HG02763 (cell line): Measurements from ENCODE around the gene ARHGAP44.

Experiments
- ATAC-seq: cut with Tn5 transposase; IDR thresholded peaks from one replicate; pipeline ENCODE4 v1.9.1; 2021; ENCODE audit warnings: mild to moderate bottlenecking, moderate library complexity; ENCODE audit not compliant: unreplicated experiment

Gene ARHGAP44

DNA sequence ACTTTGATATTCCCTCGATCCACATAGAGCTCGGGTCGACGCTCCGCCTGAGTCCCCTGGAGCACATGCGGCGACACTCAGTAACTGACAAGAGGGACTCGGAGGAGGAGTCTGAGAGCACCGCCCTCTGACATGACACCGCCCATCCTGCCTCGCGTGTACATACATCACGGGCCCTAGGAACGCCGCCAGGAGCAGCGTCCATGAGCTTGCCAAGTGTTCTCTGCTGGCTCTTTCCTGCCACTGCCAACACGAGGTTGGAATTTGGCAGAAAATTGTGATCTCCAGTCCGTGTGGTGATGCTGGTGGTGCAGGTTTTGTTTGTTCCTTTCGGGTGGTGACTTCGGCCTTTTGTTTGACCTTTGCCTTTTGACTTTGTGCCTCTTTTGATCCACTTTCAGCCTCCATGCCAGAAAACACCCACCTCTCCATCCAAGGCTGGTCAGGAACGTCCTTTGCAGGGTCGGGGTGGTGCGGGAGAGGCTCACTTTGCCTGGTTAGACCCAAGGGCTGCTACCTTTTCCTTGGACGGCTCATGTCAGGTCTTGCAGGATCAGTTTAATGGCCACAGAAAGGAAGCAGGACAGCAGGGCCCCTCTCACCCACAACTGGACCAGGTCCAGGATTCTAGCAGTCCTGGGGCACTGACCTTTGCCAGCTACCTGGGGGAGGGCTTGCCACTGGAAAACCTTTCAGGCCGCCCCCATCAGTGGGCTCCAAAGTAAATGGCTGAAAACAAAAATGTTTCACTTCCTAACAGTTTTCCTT, 200.9 kb downstream of the ARHGAP44 start:
- ATAC-seq: no peak

DNA sequence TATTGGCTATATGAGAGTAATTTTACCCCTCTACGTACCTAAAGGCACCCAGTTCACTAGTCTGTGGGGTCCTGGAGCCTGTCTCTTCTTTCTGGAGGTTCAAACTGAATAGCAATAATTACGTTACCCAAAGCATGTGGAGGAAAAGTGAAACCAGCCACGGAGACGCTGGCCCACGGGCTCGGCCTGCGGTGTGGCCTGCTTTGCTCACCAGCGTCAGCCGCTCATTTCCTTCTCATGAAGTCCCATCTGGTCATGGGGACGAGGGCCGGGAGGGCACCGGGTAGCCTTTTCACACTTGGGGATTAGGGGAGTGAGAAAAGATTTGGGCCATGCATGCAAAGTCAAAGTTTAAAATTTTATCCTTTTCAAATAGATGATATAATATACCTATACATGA, 201.6 kb downstream of the ARHGAP44 start:
- no peak for ATAC-seq

DNA sequence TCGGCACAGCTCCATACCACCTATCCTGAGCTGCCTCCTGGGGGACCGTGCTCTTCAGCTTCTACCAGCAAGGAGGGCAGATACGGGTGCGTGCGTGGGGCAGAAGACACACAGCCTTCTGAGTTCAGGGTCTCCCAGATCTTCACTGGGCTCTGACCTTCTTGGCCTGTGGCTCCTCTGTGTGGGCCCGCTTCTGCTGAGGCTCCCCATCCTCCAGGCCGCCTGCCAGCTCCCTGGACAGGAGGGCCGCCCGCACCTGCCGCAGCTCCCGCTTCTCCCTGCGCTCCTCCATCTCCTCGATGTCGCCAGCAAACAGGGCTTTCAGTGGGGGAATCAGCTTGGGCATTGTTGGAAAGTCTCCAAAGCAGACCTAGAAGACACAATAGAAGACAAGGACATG, 203.4 kb downstream of the ARHGAP44 start:
- no peak for ATAC-seq

DNA sequence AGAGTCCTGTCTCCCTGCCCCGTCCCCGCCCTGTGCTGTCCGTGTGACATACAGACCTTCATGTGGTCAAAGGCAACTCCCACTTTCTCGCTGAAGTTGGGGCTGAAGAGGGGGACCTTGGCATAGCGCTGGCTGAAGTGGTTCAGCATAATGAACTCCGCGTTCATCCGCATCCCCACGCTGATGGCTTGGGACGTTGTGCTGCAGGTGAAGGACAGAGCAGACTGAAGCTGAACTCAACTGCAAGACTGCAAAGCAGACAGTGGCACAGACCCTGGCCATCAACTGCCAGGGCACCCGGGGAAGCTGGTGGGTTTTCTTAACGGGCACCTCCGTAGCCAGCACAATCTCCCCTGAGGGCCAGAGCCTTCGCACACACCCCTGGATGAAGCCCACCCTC, 204.3 kb downstream of the ARHGAP44 start:
- no peak for ATAC-seq

GRCh38 chr17:12994341-12995074, 205.2 kb downstream of the ARHGAP44 start:
- ATAC-seq: no peak

DNA sequence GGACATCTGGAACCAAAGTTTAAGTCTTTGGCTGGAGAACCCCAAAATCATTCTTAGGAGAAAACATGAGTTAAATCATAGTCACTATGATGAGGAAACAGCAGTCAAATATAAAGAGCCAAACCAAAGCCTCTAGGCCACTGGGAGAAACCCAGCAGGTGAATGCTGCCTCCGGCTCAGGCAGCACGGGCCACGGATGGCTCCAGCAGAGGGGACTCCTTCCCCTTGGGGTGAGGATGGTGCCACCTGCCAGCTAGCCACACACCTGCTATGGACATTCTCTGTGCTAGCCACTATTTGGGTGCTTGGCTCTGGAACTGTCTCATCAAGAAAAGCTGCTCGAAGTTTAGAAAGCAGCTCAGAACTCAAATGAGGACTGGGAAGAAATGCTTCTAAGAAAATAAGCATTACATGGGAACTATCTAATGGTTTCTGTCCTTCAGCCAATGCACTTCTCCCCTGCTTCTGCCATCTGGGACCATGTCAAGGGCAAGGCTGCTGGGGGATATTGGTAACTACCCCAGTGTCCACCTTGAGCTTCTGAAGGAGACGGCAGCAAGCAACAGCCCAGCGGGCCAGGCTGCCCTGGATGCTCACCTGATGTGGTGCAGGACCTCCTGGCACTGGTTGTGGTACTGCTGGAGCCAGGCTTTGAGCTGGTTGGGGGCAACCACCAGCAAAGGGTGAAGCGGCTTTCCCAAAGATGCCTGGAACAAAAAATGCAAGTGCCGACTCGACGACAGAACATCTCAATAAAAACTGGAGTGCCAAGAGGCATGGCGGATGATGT, 206.0 kb downstream of the ARHGAP44 start:
- ATAC-seq: no peak

- ATAC-seq: no peak
Measured at GRCh38 chr17:12995896-12996295, 206.6 kb downstream of the ARHGAP44 start.

- ATAC-seq: no peak
Measured at GRCh38 chr17:12996357-12996756, 207.1 kb downstream of the ARHGAP44 start.

- no peak for ATAC-seq
Measured at GRCh38 chr17:12996941-12997340, 207.6 kb downstream of the ARHGAP44 start.

DNA sequence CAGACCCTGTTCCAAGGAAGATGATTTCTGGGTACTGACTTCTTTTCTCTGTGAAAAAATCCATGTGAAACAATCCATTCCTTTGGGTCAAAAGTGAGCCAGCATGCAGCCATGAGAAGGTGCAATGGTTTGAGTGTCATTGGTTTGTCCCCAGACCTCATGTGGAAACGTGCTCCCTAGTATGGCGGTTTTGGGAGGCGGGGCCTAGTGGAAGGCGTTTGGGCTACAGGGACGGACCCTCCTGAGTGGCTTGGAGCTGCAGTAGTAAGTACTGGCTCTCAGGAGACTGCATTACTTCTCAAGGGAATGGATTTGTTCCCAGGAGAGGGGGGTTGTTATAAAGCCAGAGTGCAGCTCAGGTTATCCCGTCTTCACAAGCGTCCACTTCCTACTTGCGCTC, 209.2 kb downstream of the ARHGAP44 start:
- ATAC-seq: no peak

DNA sequence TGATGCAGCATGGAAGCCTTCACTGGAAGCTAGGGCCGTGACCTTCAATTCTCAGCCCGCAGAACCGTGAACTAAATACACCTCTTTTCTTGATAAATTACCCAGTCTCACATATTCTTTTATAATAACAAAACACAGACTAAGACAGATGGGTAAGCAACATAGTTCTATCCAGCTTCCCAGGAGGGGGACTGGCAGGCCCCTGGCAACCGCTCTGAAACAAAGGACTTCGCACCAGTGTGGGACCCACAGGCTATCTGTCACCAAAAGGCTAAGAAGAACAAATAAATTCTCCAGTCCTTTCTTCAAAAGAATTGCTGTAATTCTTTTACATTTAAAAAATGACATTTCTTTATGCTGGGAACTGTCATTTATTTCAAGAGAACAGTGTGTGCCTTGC, 209.6 kb downstream of the ARHGAP44 start:
- no peak for ATAC-seq

DNA sequence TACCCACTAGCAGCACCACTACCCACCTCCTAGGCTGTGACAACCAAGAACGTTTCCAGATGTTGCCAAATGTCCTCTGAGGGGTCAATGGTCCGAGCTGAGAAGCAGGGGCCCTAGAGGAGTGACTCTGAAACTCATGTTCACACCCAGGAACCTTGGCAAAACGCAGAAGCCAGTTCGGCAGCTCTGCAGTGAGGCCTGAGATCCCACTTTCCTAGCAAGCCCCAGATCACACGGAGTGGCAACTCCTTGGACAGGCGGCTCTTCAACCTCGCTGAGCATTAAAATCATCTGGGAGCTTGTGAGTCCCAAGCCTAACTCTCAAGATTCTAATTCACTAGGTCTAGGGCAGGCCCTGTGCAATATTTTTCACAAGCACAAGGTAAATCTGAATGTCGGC, 211.3 kb downstream of the ARHGAP44 start:
- ATAC-seq: no peak

GRCh38 chr17:13001991-13002615, 212.8 kb downstream of the ARHGAP44 start:
- ATAC-seq: no peak

GRCh38 chr17:13002761-13003453, 213.6 kb downstream of the ARHGAP44 start:
- no peak for ATAC-seq

GRCh38 chr17:13003454-13003851, 214.2 kb downstream of the ARHGAP44 start:
- no peak for ATAC-seq

- ATAC-seq: no peak
Measured at GRCh38 chr17:13003927-13004326, 214.6 kb downstream of the ARHGAP44 start.

GRCh38 chr17:13004336-13004735, 215.0 kb downstream of the ARHGAP44 start:
- ATAC-seq: no peak

GRCh38 chr17:13005530-13005929, 216.2 kb downstream of the ARHGAP44 start:
- no peak for ATAC-seq

GRCh38 chr17:13008461-13008860, 219.2 kb downstream of the ARHGAP44 start:
- no peak for ATAC-seq

DNA sequence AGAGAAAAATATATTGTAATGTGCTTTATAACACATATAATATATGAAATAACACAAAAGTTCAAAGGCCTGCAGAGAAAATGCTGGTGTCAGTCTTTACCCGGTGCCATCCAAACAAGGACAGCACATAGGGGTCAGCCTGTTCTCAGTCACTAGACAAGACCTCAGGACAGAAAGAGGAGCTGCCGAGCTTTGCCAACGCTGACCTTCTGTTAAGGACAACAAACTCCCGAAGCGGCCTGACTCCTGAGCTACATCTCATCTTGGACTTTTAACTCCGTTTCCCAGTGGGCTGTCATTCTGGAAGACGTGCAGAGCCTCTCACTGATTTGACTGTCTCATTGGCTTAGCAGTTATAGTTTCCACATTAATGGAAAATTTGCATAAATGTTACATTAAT, 221.7 kb downstream of the ARHGAP44 start:
- no peak for ATAC-seq

DNA sequence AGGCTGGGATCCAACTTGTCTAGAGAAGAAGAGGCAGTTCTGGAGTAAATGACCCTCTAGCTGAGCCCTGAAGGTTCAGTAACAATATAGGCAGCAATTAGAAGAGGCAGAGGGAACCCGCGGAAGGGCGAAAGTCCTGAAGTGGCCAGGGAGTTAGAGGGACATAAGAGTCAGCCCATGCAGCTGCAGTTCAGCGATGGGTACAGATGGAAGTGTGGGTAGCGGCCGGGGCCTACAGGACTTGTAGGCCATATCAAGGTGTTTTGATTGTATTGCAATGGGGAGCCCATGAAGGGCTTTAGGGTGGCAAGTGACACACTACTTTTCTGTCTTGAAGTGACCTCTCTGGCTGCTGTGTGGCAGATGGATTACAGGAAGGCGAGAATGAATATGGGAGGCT, 225.5 kb downstream of the ARHGAP44 start:
- no peak for ATAC-seq
